ENCODE measurements around the gene IMPG2. TPM values are rescaled to one million over a fixed set of nuclear protein-coding genes. Genes with fewer than 3 reads are reported as not detected.
"Not testable (repeated sequence)": the region's sequence is repeated elsewhere in the genome, so short reads cannot be mapped to it uniquely, and the experiment has no call there.

The IMPG2 gene
- total RNA-seq = 0.84 TPM

GRCh38 chr3:101320475-101320874, at the start of gene IMPG2:
Gene IMPG2, minus strand, starts transcription at chr3:101320575. Its CDS starts 203 bp downstream, at chr3:101320372.
- Histone ChIP-seq H3K4me3 (ENCODE audit: low read length) (no peak within 1 kb of the TSS), H3K4me1 (ENCODE audit: insufficient read depth, low read length) (no peaks in the 10 kb centered on the region), H3K9me3 (ENCODE audit: low read depth, low read length) (no peaks in the 10 kb centered on the region), H3K27me3 (ENCODE audit: insufficient read depth, low read length) (no peaks in the 10 kb centered on the region)

- Histone ChIP-seq H3K27me3 (ENCODE audit: insufficient read depth, low read length) (no peaks in the 10 kb centered on the region), H3K4me3 (ENCODE audit: low read length) (no peak overlapping the region), H3K4me1 (ENCODE audit: insufficient read depth, low read length) (no peaks in the 10 kb centered on the region), H3K9me3 (ENCODE audit: low read depth, low read length) (no peaks in the 10 kb centered on the region)
Observed at GRCh38 chr3:101362406-101362805, 42.0 kb upstream of the IMPG2 start.

GRCh38 chr3:101351829-101352228, 31.5 kb upstream of the IMPG2 start:
- Histone ChIP-seq H3K4me1 (ENCODE audit: insufficient read depth, low read length) (no peaks in the 10 kb centered on the region), H3K27me3 (ENCODE audit: insufficient read depth, low read length) (no peaks in the 10 kb centered on the region), H3K9me3 (ENCODE audit: low read depth, low read length) (no peaks in the 10 kb centered on the region), H3K4me3 (ENCODE audit: low read length) (no peak overlapping the region)

GRCh38 chr3:101340591-101340990, 20.2 kb upstream of the IMPG2 start:
- no peaks in the 10 kb centered on the region for H3K27me3 ChIP-seq (ENCODE audit: insufficient read depth, low read length)
- no peaks in the 10 kb centered on the region for H3K9me3 ChIP-seq (ENCODE audit: low read depth, low read length)
- no peaks in the 10 kb centered on the region for H3K4me1 ChIP-seq (ENCODE audit: insufficient read depth, low read length)
- H3K4me3 ChIP-seq (ENCODE audit: low read length) = no peak overlapping the region

- Histone ChIP-seq H3K4me3 (ENCODE audit: low read length) (no peak overlapping the region), H3K9me3 (ENCODE audit: low read depth, low read length) (no peaks in the 10 kb centered on the region), H3K4me1 (ENCODE audit: insufficient read depth, low read length) (no peaks in the 10 kb centered on the region), H3K27me3 (ENCODE audit: insufficient read depth, low read length) (no peaks in the 10 kb centered on the region)
Observed at GRCh38 chr3:101333883-101334282, 13.5 kb upstream of the IMPG2 start.

- Histone ChIP-seq H3K9me3 (ENCODE audit: low read depth, low read length) (no peaks in the 10 kb centered on the region), H3K27me3 (ENCODE audit: insufficient read depth, low read length) (no peaks in the 10 kb centered on the region), H3K4me3 (ENCODE audit: low read length) (no peak overlapping the region), H3K4me1 (ENCODE audit: insufficient read depth, low read length) (no peaks in the 10 kb centered on the region)
Observed at GRCh38 chr3:101329016-101329673, 8.8 kb upstream of the IMPG2 start.

- Histone ChIP-seq H3K4me1 (ENCODE audit: insufficient read depth, low read length) (no peaks in the 10 kb centered on the region), H3K27me3 (ENCODE audit: insufficient read depth, low read length) (no peaks in the 10 kb centered on the region), H3K9me3 (ENCODE audit: low read depth, low read length) (no peaks in the 10 kb centered on the region), H3K4me3 (ENCODE audit: low read length) (no peak overlapping the region)
Observed at GRCh38 chr3:101325393-101326134, 5.2 kb upstream of the IMPG2 start.

- Histone ChIP-seq H3K4me3 (ENCODE audit: low read length) (no peak overlapping the region), H3K4me1 (ENCODE audit: insufficient read depth, low read length) (no peaks in the 10 kb centered on the region), H3K9me3 (ENCODE audit: low read depth, low read length) (no peaks in the 10 kb centered on the region), H3K27me3 (ENCODE audit: insufficient read depth, low read length) (no peaks in the 10 kb centered on the region)
Observed at GRCh38 chr3:101319531-101319930, 844 bp downstream of the IMPG2 start.

- Histone ChIP-seq H3K9me3 (ENCODE audit: low read depth, low read length) (no peaks in the 10 kb centered on the region), H3K4me3 (ENCODE audit: low read length) (no peak overlapping the region), H3K27me3 (ENCODE audit: insufficient read depth, low read length) (no peaks in the 10 kb centered on the region)
Observed at GRCh38 chr3:101312545-101312944, 7.8 kb downstream of the IMPG2 start.

GRCh38 chr3:101311676-101312075, 8.7 kb downstream of the IMPG2 start:
- no peak overlapping the region for H3K4me3 ChIP-seq (ENCODE audit: low read length)
- H3K27me3 ChIP-seq (ENCODE audit: insufficient read depth, low read length) = no peaks in the 10 kb centered on the region
- H3K9me3 ChIP-seq (ENCODE audit: low read depth, low read length) = no peaks in the 10 kb centered on the region
- no peaks in the 10 kb centered on the region for H3K4me1 ChIP-seq (ENCODE audit: insufficient read depth, low read length)

More at GRCh38 chr3:101312545-101312944, 7.8 kb downstream of the IMPG2 start:
- H3K4me1 ChIP-seq (ENCODE audit: insufficient read depth, low read length) = no peaks in the 10 kb centered on the region

- H3K4me1 ChIP-seq (ENCODE audit: insufficient read depth, low read length) = no peaks in the 10 kb centered on the region
- no peaks in the 10 kb centered on the region for H3K27me3 ChIP-seq (ENCODE audit: insufficient read depth, low read length)
- H3K9me3 ChIP-seq (ENCODE audit: low read depth, low read length) = no peaks in the 10 kb centered on the region
- H3K4me3 ChIP-seq (ENCODE audit: low read length) = no peak overlapping the region
Observed at GRCh38 chr3:101310978-101311375, 9.4 kb downstream of the IMPG2 start.

- not testable (repeated sequence) for H3K4me1 ChIP-seq (ENCODE audit: insufficient read depth, low read length); H3K9me3 ChIP-seq (ENCODE audit: low read depth, low read length); H3K4me3 ChIP-seq (ENCODE audit: low read length); H3K27me3 ChIP-seq (ENCODE audit: insufficient read depth, low read length)
Observed at GRCh38 chr3:101308147-101308772, 12.1 kb downstream of the IMPG2 start.

- Histone ChIP-seq H3K27me3 (ENCODE audit: insufficient read depth, low read length) (no peaks in the 10 kb centered on the region), H3K4me1 (ENCODE audit: insufficient read depth, low read length) (no peaks in the 10 kb centered on the region), H3K9me3 (ENCODE audit: low read depth, low read length) (no peaks in the 10 kb centered on the region), H3K4me3 (ENCODE audit: low read length) (no peak overlapping the region)
Observed at GRCh38 chr3:101303836-101304235, 16.5 kb downstream of the IMPG2 start.

- Histone ChIP-seq H3K4me1 (ENCODE audit: insufficient read depth, low read length) (no peaks in the 10 kb centered on the region), H3K27me3 (ENCODE audit: insufficient read depth, low read length) (no peaks in the 10 kb centered on the region), H3K4me3 (ENCODE audit: low read length) (no peak overlapping the region), H3K9me3 (ENCODE audit: low read depth, low read length) (no peaks in the 10 kb centered on the region)
Observed at GRCh38 chr3:101303089-101303731, 17.2 kb downstream of the IMPG2 start.

- no peaks in the 10 kb centered on the region for H3K4me1 ChIP-seq (ENCODE audit: insufficient read depth, low read length)
- no peak overlapping the region for H3K4me3 ChIP-seq (ENCODE audit: low read length)
- peaks cover 6% of the 10 kb centered on the region for H3K9me3 ChIP-seq (ENCODE audit: low read depth, low read length)
- H3K27me3 ChIP-seq (ENCODE audit: insufficient read depth, low read length) = no peaks in the 10 kb centered on the region
Observed at GRCh38 chr3:101300073-101300472, 20.3 kb downstream of the IMPG2 start.

All from mononuclear cell (primary cell).